ENCODE measurements around the gene TRAPPC3L. TPM values are rescaled to one million over a fixed set of nuclear protein-coding genes. Genes with fewer than 3 reads are reported as not detected.

TRAPPC3L gene
- total and polyA plus RNA-seq, 9 of the 15 experiments (the other 6 are each of a cell fraction or from before 2014, with no cell fraction given), result not detected

DNA sequence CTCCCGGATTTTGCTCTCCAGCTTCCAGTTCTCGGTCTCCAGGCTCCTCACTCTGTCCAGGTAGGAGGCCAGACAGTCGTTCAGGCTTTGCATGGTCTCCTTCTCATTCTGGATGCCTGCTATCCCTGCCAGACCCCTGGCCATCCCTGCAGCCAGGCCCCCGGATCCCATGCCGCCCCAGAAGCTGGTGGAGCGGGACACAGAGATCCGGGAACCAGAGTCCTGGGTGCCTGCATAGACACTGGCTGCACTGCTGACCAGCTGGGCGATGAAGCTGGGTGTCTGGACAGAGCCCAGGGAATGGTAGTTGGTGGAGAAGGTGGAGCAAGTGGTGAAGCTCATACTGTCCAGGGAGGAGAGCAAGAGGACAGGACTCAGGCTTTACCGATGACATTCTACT lies 87.2 kb downstream of the TRAPPC3L start:
- Histone ChIP-seq H3K9ac (ENCODE audit: insufficient read depth in 1 of 2, low read depth in 2 of 2, low read length in 2 of 2) (no peak overlapping the region), H3K4me1 (replicated peaks in 1 of 2; ENCODE audit: control insufficient read depth in 2 of 2, insufficient read depth in 2 of 2, low read length in 2 of 2) (peaks cover 0 to 8% of the 10 kb centered on the region in 2 experiments; a peak in 1 of 5 replicates), H4K20me1 (replicated peaks; ENCODE audit: control insufficient read depth, insufficient read depth, low read length) (no peaks in the 10 kb centered on the region), H3K4me3 (no peak overlapping the region), H3K4me2 (ENCODE audit: insufficient read depth, low read length) (no peak overlapping the region), H3K36me3 (ENCODE audit: control insufficient read depth, insufficient read depth, low read length) (no peaks in the 10 kb centered on the region), H3K79me2 (ENCODE audit: control insufficient read depth, insufficient read depth, low read length) (no peaks in the 10 kb centered on the region), H2AFZ (ENCODE audit: low read depth, low read length) (no peak overlapping the region), H3K27me3 (ENCODE audit: control insufficient read depth in 2 of 2, insufficient read depth in 2 of 2, low read length in 2 of 2) (peaks cover 0 to 6% of the 10 kb centered on the region in 2 experiments; a peak in 1 of 5 replicates), H3K9me1 (ENCODE audit: control insufficient read depth, insufficient read depth, low read length) (no peaks in the 10 kb centered on the region), H3K27ac (ENCODE audit: extremely low read depth, low read depth, low read length) (no peak overlapping the region), H3K9me3 (replicated peaks; ENCODE audit: control insufficient read depth, insufficient read depth, low read depth, low read length) (no peaks in the 10 kb centered on the region)
- TF ChIP-seq CBX5 (IDR thresholded peaks at IDR 0.05; ENCODE audit: borderline replicate concordance, low read depth) (no peak), ETV1 (tag; conservative IDR thresholded peaks at IDR 0.05; ENCODE audit: low read depth) (no peak), CBX1 (IDR thresholded peaks at IDR 0.05; ENCODE audit: low read depth) (no peak), SOX6 (IDR thresholded peaks at IDR 0.05) (no peak), PYGO2 (tag; IDR thresholded peaks at IDR 0.05) (no peak), GABPB1 (CRISPR knock-in tag; IDR thresholded peaks at IDR 0.05) (no peak), ZNF584 (CRISPR knock-in tag; IDR thresholded peaks at IDR 0.05; ENCODE audit: low read depth) (no peak), TFAM (CRISPR knock-in tag; conservative IDR thresholded peaks at IDR 0.05) (no peak)
- intact Hi-C loops (cut with micrococcal nuclease) (no loop called here), in situ Hi-C loops (cut with MboI) (no loop called here)
- WGBS (ENCODE audit: insufficient coverage, low coverage, missing lambda C conversion rate), result 11% methylated on average over 9 of the region's 9 CpGs
- no peak for FAIRE-seq
- no TSS peak for BruUV-seq (replicated peaks)
- CTCF ChIA-PET (ENCODE audit: low intra/inter-chr PET ratio), result no interaction called here
- POLR2A ChIA-PET, result no interaction called here
- ATAC-seq, result no peak; the same call in 2 of the 3 replicates
- no peak for DNase-seq (ENCODE audit: extremely low read depth in 1 of 4, low spot score in 3 of 4)
